HUES6 (cell line): ENCODE measurements around the gene CACNA1C.

Experiments
- H3K27ac ChIP-seq: 2 replicates; pipeline ENCODE4 v1.7.0; 2013; ENCODE audit warnings: low read depth, mild to moderate bottlenecking, low read length, inconsistent platforms
- H3K27me3 ChIP-seq: 2 replicates; pipeline ENCODE4 v1.6.1; 2013; ENCODE audit warnings: low read length; ENCODE audit not compliant: control insufficient read depth, insufficient read depth
- H3K36me3 ChIP-seq: 2 replicates; pipeline ENCODE4 v1.6.1; 2013; ENCODE audit warnings: low read length; ENCODE audit not compliant: control insufficient read depth, insufficient read depth
- H3K4me1 ChIP-seq: 2 replicates; pipeline ENCODE4 v1.6.1; 2013; ENCODE audit warnings: low read length; ENCODE audit not compliant: control insufficient read depth, insufficient read depth
- H3K4me3 ChIP-seq: 2 replicates; pipeline ENCODE4 v1.5.1; 2013; ENCODE audit warnings: low read depth, low read length
- H3K9ac ChIP-seq: one replicate; pipeline ENCODE4 v1.6.1; 2013; ENCODE audit warnings: mild to moderate bottlenecking, low read length
- H3K9me3 ChIP-seq: 2 replicates; pipeline ENCODE4 v1.6.1; 2013; ENCODE audit warnings: low read depth, low read length; ENCODE audit not compliant: control insufficient read depth, insufficient read depth

CACNA1C gene

DNA sequence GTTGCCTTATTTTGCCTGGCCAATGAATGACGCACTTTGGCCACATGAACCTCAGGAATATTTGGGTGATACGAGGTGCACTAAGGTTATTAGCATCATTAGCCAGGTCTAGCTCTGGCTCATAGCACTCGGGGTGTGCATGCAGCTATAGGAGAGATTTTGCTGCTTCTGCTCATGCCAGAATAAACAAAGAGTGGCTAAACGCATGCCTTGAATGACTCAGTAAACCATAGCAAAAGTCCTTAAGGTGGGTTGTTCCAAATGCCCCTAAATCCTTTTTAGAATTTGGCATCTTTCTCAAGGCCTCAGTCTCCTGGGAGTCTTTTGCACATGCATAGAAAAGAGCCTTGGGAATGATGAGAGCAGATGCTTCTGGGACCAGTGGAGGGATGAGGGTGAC lies 398.2 kb downstream of the CACNA1C start:
- Histone ChIP-seq H3K4me1 (no peaks in the 10 kb centered on the region), H3K9me3 (no peaks in the 10 kb centered on the region), H3K27ac (no peak overlapping the region), H3K4me3 (no peak overlapping the region), H3K9ac (no peak overlapping the region), H3K36me3 (no peaks in the 10 kb centered on the region), H3K27me3 (no peaks in the 10 kb centered on the region)

DNA sequence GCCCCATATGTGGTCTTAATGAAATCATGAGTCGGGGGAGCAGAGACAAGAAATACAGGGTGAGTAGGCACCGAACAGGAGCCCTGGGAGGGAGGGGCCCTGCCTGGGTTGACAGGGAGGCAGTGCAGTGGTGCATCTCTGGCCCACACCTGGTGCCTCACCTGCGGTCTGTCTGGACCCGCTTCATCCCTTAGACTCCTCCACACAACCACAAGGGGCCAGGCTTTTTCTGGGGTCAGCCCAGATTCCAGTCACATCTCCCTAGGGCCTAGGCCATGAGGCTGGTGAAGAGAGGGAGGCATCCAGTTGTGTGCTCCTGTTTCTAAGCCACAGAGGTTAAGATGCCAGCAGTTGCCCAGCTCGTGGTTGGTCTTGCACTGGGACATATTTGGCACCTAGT lies 398.7 kb downstream of the CACNA1C start:
- no peaks in the 10 kb centered on the region for H3K36me3 ChIP-seq
- H3K9me3 ChIP-seq = no peaks in the 10 kb centered on the region
- H3K27me3 ChIP-seq = no peaks in the 10 kb centered on the region
- H3K27ac ChIP-seq = no peak overlapping the region
- no peak overlapping the region for H3K9ac ChIP-seq
- H3K4me1 ChIP-seq = 0 out of 2 replicates have a peak, but pooled peaks cover 2% of the 10 kb centered on the region
- no peak overlapping the region for H3K4me3 ChIP-seq

- H3K27ac ChIP-seq = no peak overlapping the region
- peaks cover 5% of the 10 kb centered on the region; the same call in 1 of the 2 replicates for H3K4me1 ChIP-seq
- H3K4me3 ChIP-seq = no peak overlapping the region
- H3K9me3 ChIP-seq = no peaks in the 10 kb centered on the region
- H3K36me3 ChIP-seq = no peaks in the 10 kb centered on the region
- no peaks in the 10 kb centered on the region for H3K27me3 ChIP-seq
- H3K9ac ChIP-seq = no peak overlapping the region
Observed at GRCh38 chr12:2453076-2453760, 400.4 kb downstream of the CACNA1C start.

GRCh38 chr12:2453761-2454090 lies 400.9 kb downstream of the CACNA1C start:
- no peaks in the 10 kb centered on the region for H3K9me3 ChIP-seq
- H3K9ac ChIP-seq = no peak overlapping the region
- no peaks in the 10 kb centered on the region for H3K36me3 ChIP-seq
- H3K4me3 ChIP-seq = no peak overlapping the region
- H3K27me3 ChIP-seq = no peaks in the 10 kb centered on the region
- H3K4me1 ChIP-seq = peaks cover 5% of the 10 kb centered on the region; the same call in 1 of the 2 replicates
- H3K27ac ChIP-seq = no peak overlapping the region

DNA sequence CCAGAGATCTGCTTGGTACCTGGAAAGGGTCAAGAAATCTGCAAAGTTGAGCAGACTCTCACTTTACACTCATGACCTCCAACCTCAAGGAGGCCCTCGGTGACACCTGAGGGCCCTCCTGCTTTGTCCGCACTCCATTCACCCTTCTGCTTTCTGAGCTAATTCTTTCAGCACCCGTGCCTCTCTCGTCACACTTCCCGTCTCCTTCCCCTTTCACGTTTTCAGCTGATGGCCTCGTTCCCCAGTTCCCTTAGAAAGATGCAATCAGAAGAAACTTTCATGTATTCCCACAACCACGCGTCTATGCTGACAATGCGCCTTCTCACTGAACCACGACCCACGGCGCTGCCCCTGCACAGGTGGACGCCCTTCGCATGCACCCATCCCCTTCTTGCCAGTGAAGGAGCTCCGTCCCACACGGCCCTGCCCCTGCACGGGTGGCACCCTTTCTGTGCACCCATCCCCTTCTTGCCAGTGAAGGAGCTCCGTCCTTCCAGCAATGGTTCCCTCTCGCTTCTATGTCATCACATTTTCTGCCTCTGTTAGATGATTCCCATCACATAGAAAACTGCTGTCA lies 401.9 kb downstream of the CACNA1C start:
- Histone ChIP-seq H3K4me1 (peaks cover 5% of the 10 kb centered on the region; the same call in 1 of the 2 replicates), H3K36me3 (no peaks in the 10 kb centered on the region), H3K9me3 (no peaks in the 10 kb centered on the region), H3K9ac (no peak overlapping the region), H3K4me3 (no peak overlapping the region), H3K27ac (no peak overlapping the region), H3K27me3 (no peaks in the 10 kb centered on the region)

DNA sequence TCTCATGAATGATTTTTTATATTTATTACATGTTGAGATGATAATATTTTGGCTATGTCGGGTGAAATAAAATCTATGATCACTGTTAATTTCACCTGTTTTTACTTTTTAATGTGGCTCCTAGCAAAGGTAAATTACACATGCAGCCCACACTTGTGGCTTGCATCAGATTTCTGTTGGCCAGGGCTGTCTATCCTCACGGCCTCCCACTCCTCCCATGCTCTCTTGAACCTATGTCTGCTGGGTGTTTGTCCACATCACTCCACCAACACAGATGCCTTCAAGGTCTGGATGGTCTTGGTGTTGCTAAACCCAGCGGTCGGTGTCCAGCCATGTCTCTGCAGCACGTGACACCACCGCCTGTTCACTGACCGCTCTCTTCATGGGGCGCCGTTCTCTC lies 402.6 kb downstream of the CACNA1C start:
- Histone ChIP-seq H3K9ac (no peak overlapping the region), H3K27ac (no peak overlapping the region), H3K36me3 (no peaks in the 10 kb centered on the region), H3K4me1 (peaks cover 5% of the 10 kb centered on the region; the same call in 1 of the 2 replicates), H3K9me3 (no peaks in the 10 kb centered on the region), H3K4me3 (no peak overlapping the region), H3K27me3 (no peaks in the 10 kb centered on the region)

DNA sequence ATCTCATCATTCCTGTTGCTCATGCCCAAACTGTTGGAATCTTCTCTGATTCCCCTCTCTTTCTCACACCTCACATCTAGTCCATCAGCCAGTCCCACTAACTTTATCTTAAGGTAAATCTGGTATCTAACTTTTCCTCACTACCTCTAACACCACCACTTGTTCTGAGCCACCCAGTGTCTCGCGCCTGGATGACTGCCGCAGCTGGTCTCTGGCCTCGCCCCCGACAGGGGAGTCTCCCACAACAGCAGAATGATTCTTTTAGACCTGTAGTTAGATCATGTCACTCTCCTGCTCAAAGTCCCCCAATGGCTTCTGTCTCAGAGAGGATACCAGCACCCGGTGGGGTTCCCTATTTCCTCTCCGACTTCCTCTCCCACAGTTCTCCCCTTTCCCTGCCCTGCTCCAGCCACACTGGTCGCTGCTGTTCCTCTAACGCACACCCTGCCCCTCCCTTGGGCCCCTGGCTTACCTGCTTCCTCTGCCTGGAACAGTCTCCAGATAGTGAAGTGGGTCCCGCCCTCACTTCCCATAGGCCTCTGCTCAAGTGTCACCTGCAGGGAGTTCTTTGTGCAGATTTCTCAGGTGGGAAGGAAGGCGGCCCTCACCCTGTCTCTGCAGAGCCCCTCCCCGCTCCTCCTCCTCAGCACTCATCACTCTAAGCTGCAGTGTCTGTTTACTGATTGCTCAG lies 403.5 kb downstream of the CACNA1C start:
- H3K9me3 ChIP-seq = no peaks in the 10 kb centered on the region
- H3K4me1 ChIP-seq = peaks cover 5% of the 10 kb centered on the region; the same call in 1 of the 2 replicates
- H3K9ac ChIP-seq = no peak overlapping the region
- H3K27ac ChIP-seq = no peak overlapping the region
- H3K4me3 ChIP-seq = no peak overlapping the region
- H3K27me3 ChIP-seq = no peaks in the 10 kb centered on the region
- no peaks in the 10 kb centered on the region for H3K36me3 ChIP-seq

GRCh38 chr12:2456813-2457186 lies 404.0 kb downstream of the CACNA1C start:
- Histone ChIP-seq H3K4me1 (peaks cover 5% of the 10 kb centered on the region; the same call in 1 of the 2 replicates), H3K4me3 (no peak overlapping the region), H3K27ac (no peak overlapping the region), H3K36me3 (no peaks in the 10 kb centered on the region), H3K9me3 (no peaks in the 10 kb centered on the region), H3K9ac (no peak overlapping the region), H3K27me3 (no peaks in the 10 kb centered on the region)

- Histone ChIP-seq H3K9ac (no peak overlapping the region), H3K9me3 (no peaks in the 10 kb centered on the region), H3K27me3 (no peaks in the 10 kb centered on the region), H3K27ac (no peak overlapping the region), H3K36me3 (no peaks in the 10 kb centered on the region), H3K4me3 (no peak overlapping the region), H3K4me1 (peaks cover 5% of the 10 kb centered on the region; the same call in 1 of the 2 replicates)
Observed at GRCh38 chr12:2457215-2457932, 404.6 kb downstream of the CACNA1C start.

DNA sequence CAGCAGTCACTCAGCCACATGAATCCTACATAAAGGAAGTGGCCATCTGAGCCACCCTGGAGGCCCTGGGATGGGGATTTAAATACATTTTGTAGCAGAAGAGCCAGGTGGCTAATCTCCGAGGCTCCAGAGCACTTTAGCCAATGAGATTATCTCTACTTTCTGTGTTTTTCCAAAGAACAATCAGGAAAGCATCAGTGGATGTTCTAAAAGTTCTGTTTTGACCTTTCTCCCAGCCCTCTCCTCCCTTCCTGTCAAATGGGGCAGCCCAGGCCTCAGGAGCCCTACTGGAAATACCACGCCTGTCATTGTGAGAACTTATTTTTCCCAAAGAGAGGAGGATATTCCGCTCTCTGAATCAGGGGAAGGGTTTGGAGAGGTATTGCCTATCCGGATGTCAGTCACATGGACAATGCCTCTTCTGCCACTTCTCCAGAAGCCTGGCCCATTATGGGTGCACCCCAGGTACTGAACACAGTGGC lies 405.2 kb downstream of the CACNA1C start:
- Histone ChIP-seq H3K27me3 (no peaks in the 10 kb centered on the region), H3K9ac (no peak overlapping the region), H3K9me3 (no peaks in the 10 kb centered on the region), H3K36me3 (no peaks in the 10 kb centered on the region), H3K4me1 (peaks cover 5% of the 10 kb centered on the region; the same call in 1 of the 2 replicates), H3K4me3 (no peak overlapping the region), H3K27ac (no peak overlapping the region)
